Epithelial cell of proximal tubule (primary cell): Measurements from ENCODE around the gene KIFC3. TPM values are rescaled to one million over a fixed set of nuclear protein-coding genes. Genes with fewer than 3 reads are reported as not detected.
A peak's percentile ranks its signal among the peaks of the same experiment; 100 is the strongest.

Experiments used
- DNase-seq: peaks from one replicate; pipeline ENCODE4 v3.0.0-alpha.2; 2011; ENCODE audit warnings: low read depth
- H3K4me3 ChIP-seq: 2 replicates; pipeline ENCODE4 v1.5.1; 2011; ENCODE audit warnings: low read depth, mild to moderate bottlenecking, low read length
- total RNA-seq: library from RNA; depleted of rRNA; stranded (reverse); fragments of >200 nt; gene quantifications from 2 replicates; pipeline ENCODE4 v1.2.3, GENCODE V29; 2015
- TF ChIP-seq, protein P1 (sequence below): conservative IDR thresholded peaks from 2 replicates; pipeline ENCODE4 v1.5.1; 2012; ENCODE audit warnings: low read depth, mild to moderate bottlenecking, low read length

Gene KIFC3
- total RNA-seq, 1 donor from 2014 or later, result 86.0 TPM

DNA sequence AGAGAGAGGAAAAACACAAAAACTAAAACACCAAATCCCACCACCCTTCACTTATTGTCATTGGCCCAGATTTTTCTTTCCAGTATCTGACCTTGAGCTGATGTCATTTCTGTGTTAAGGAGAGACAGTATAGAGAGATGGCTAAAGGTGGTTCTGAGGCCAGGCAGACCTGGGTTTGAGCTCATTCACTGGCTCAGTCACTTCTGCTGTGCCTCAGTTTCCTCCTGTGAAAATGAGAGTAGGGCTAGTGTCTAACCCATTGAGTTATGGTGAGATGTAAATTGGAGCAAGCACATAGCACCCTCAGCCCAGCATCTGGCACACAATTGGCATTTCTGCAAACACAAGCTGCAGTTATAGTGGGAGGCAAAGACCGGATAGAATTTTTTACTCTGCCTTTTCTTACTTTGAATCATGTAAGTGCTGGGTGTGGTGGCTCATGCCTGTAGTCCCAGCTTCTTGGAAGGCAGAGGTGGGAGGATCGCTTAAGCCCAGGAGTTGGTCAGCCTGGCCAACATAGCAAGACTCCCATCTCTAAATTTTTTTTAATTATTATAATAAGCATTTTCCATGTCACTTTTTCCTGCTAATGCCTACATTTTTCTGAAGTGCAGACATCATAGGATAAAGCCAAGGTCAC is 6.4 kb upstream of the KIFC3 start:
- TF ChIP-seq, protein P1, sequence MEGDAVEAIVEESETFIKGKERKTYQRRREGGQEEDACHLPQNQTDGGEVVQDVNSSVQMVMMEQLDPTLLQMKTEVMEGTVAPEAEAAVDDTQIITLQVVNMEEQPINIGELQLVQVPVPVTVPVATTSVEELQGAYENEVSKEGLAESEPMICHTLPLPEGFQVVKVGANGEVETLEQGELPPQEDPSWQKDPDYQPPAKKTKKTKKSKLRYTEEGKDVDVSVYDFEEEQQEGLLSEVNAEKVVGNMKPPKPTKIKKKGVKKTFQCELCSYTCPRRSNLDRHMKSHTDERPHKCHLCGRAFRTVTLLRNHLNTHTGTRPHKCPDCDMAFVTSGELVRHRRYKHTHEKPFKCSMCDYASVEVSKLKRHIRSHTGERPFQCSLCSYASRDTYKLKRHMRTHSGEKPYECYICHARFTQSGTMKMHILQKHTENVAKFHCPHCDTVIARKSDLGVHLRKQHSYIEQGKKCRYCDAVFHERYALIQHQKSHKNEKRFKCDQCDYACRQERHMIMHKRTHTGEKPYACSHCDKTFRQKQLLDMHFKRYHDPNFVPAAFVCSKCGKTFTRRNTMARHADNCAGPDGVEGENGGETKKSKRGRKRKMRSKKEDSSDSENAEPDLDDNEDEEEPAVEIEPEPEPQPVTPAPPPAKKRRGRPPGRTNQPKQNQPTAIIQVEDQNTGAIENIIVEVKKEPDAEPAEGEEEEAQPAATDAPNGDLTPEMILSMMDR, result no peak
- no peak overlapping the region for H3K4me3 ChIP-seq
- DNase-seq, result no peak

DNA sequence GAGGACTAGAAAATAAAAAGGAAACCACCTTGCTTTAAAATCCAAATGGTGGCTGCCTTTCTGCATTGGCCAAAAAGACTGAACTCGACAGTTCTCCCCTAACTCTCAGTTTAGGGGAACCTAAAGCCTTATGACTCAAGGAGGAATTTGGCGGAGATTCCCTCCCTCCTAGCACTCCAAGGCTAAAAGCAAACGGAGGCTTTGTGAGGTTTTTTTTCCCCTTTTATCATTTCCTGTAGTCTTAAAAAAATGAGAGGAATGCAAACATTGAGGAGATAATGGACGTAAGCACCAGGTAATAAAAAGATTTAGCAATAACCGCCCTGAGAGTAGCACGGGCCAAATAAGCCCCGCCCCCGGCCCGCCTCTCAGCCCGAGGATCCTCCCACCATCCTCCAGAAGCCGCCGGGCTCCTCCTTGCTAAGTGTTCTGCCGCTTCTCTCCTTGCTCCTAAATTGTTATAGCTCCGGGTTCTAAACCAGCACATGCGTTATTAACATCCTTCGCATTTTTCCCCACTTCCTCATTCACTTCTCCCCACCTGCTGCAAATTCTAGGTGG is 5.8 kb upstream of the KIFC3 start:
- no peak overlapping the region for H3K4me3 ChIP-seq
- DNase-seq, result peak; percentile 66
- TF ChIP-seq, protein P1, result no peak

DNA sequence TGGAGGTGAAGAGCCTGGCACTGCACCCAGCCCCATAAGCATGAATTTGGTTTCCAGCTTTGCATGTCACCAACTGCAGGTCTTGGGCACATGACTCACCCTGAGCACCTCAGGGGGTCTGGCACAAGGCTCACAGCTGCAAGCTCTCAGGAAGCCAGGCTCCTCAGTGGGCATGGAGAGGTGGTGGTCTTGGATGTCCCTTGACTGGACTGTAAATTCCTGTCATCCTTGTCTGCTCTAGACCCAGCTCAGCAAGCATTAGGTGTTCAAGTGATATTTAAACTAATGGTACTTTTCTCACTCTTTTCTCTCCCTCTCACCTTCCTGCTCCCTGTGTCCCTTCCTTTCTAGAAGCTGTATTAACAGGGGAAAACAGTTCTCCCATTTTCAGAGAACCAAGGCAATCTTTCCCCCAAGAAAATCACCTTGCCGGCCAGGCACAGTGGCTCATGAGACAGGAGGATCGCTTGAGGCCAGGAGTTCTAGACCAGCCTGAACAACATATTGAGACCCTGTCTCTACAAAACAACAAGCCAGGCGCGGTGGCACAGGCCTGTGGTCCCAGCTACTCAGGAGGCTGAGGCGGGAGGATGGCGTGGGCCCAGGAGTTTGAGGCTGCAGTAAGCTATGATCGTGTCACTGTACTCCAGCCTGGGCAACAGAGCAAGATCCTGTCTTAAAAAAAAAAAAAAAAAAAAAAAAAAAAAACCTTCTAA is 5.1 kb upstream of the KIFC3 start:
- TF ChIP-seq, protein P1, result no peak
- DNase-seq, result no peak
- H3K4me3 ChIP-seq, result no peak overlapping the region

DNA sequence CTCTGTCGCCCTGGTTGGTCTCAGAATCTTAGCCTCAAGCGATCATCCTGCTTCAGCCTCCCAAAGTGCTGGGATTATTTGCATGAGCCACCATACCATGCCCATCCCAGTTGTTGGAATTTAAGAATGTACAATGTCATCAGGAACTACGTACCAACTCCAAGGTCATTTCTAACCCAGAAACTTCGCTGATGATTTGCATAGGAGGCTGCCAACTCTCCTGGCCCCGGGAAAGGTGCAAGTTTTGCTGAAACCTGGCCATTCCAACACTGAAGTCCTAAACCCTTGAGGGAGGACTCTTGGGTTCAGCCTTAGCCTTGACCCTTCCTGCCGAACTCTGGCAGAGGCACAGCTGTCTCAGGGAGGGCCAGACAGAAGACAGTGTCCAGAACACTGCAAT is 2.9 kb upstream of the KIFC3 start:
- DNase-seq, result no peak
- no peak overlapping the region for H3K4me3 ChIP-seq
- TF ChIP-seq, protein P1, result no peak

DNA sequence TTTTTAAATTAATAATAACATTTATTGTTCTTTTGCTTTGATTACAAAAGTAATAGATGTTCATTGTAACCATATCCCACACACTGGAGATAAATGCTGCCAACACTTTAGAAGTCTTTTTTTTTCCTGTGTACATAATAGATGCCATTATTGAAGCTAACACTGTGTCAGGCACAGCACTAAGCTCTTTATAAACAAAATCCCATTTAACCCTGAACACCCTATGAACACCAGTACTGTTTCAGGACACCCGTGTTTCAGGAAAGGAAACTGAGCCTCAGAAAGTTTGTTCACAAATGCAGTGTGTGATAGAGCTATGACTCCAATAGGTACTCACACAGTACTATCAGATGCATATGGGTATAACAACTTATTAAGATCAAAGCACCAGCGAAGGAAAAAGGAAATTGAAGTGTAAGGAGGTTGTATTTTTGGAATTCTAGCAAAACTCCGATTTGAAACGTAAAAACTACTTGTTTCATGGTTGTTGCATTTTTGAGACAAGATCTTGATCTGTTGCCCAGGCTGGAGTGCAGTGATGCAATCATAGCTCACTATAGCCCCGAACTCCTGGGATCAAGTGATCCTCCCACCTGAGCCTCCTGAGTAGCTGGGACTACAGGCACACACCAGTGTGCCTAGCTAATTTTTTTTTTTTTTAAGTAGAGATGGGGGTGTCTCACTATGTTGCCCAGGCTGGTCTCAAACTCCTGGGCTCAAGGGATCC is 2.0 kb upstream of the KIFC3 start:
- no peak for DNase-seq
- no peak overlapping the region for H3K4me3 ChIP-seq
- TF ChIP-seq, protein P1, result no peak

DNA sequence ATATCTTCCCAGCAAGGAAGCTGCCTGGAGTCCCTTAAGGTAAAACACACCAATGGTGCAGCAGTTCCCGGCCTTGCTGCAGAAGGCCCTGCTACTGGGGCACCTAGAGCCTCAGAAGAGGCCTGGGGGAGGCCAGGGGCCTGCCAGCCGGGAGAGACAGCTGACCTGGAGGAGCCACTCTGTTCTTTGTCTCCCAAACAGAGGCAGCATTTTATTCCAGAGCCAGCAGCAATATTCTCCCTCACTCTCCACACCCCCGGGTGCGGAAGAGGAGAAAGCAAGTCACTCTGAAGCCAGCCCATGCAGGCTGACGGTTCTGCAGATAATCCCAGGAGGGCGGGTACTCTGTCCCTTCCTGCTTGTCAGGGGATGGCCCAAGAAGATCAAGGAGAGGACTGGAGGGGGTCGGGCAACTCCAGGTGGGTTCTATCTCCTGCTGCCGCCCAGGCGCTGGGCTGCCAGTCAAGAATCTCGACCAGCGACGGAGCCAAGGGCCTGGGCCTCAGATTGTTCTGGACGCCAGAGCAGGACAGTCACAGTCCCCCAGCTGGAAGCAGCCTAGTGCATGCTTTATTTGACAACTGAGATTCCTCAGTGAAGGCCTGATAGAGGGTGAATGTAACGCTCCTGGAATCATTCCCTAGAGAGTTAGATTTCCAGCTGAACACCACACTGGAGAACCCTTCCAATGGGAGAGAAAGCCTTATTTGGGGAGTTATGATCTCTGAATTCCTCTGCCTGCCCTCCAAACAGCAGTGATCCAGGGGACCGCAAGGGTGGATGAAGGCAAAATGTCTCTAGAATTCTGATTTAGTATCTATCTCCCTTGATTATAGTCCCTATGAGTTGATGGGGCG is 1.1 kb upstream of the KIFC3 start:
- H3K4me3 ChIP-seq, result no peak overlapping the region
- DNase-seq, result no peak
- TF ChIP-seq, protein P1, result no peak
